Glutamatergic neuron (in vitro differentiated cells): Measurements from ENCODE around the gene TBC1D2B. TPM values are rescaled to one million over a fixed set of nuclear protein-coding genes. Genes with fewer than 3 reads are reported as not detected.

Experiments
- DNase-seq: peaks from one replicate; pipeline ENCODE4 v3.0.0; 2022
- H3K27ac Mint-ChIP-seq: one replicate; pipeline ENCODE4 v1.8.0; 2020; ENCODE audit warnings: mild to moderate bottlenecking, mixed read lengths, inconsistent platforms; ENCODE audit not compliant: unreplicated experiment
- H3K27me3 Mint-ChIP-seq: one replicate; pipeline ENCODE4 v1.8.0; 2020; ENCODE audit warnings: mild to moderate bottlenecking, moderate library complexity, mixed read lengths, inconsistent platforms; ENCODE audit not compliant: unreplicated experiment
- H3K36me3 Mint-ChIP-seq: one replicate; pipeline ENCODE4 v1.8.0; 2020; ENCODE audit warnings: mild to moderate bottlenecking, mixed read lengths, inconsistent platforms; ENCODE audit not compliant: unreplicated experiment
- H3K4me1 Mint-ChIP-seq: one replicate; pipeline ENCODE4 v1.8.0; 2020; ENCODE audit warnings: mild to moderate bottlenecking, low read depth, mixed read lengths, inconsistent platforms; ENCODE audit not compliant: unreplicated experiment
- H3K4me3 Mint-ChIP-seq: one replicate; pipeline ENCODE4 v1.8.0; 2020; ENCODE audit warnings: mild to moderate bottlenecking, mixed read lengths, inconsistent platforms; ENCODE audit not compliant: unreplicated experiment
- H3K9me3 Mint-ChIP-seq: one replicate; pipeline ENCODE4 v1.8.0; 2020; ENCODE audit warnings: mild to moderate bottlenecking, moderate library complexity, mixed read lengths, inconsistent platforms; ENCODE audit not compliant: unreplicated experiment
- CTCF ChIP-seq: fragments of 200-600 bp; sonication (generic); IDR thresholded peaks from one replicate; pipeline ENCODE4 v1.5.0; 2021; ENCODE audit not compliant: partially characterized antibody, unreplicated experiment
- total RNA-seq: library from RNA; stranded (reverse); fragmentation: NEBNext Ultra II Directional; extraction: Animal tissue kit (Norgen Biotek cat#: 25700); gene quantifications from one replicate; pipeline ENCODE4 v1.2.1, GENCODE V29; 2021; ENCODE audit not compliant: unreplicated experiment

The TBC1D2B gene
- total RNA-seq, 1 donor from 2014 or later = 45.3 TPM

DNA sequence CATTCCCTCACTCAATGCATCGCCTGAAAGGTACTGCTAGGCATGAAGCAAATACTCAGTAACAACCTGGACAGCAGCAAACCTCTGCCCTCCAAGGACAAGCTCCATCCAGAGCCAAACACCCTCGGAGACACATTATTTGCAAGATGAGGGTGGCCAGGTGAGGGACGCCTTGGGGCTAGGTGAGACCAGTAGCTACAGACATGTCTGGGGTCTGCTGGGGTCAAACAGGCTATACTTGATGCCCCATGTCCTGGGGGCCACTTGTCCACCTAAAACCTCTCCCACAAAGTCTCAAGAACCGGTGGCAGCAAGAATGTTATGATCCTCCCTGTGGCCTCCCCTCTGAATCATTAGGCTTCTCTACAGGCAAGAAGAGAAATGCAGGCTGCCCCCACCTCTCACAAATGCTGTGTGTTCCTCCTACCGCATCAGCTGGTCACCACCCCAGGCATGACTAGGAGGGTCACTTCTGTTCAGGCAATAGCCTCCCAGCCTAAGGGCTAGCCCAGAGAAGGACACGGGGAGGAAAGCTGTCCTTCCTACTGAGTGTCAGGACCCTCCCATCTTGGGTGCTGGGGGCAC is 54.3 kb downstream of the TBC1D2B start:
- peaks cover 20% of the 10 kb centered on the region for H3K4me1 Mint-ChIP-seq
- H3K27ac Mint-ChIP-seq = no peak overlapping the region
- DNase-seq = no peak
- no peak for TF ChIP-seq CTCF
- no peaks in the 10 kb centered on the region for H3K9me3 Mint-ChIP-seq
- H3K27me3 Mint-ChIP-seq = no peaks in the 10 kb centered on the region
- no peak overlapping the region for H3K4me3 Mint-ChIP-seq
- H3K36me3 Mint-ChIP-seq = no peaks in the 10 kb centered on the region

GRCh38 chr15:78021761-78022160 is 55.8 kb downstream of the TBC1D2B start:
- Mint-ChIP-seq H3K4me3 (no peak overlapping the region), H3K9me3 (no peaks in the 10 kb centered on the region), H3K4me1 (peaks cover 20% of the 10 kb centered on the region), H3K27ac (no peak overlapping the region), H3K36me3 (no peaks in the 10 kb centered on the region), H3K27me3 (no peaks in the 10 kb centered on the region)
- no peak for TF ChIP-seq CTCF
- DNase-seq = no peak

DNA sequence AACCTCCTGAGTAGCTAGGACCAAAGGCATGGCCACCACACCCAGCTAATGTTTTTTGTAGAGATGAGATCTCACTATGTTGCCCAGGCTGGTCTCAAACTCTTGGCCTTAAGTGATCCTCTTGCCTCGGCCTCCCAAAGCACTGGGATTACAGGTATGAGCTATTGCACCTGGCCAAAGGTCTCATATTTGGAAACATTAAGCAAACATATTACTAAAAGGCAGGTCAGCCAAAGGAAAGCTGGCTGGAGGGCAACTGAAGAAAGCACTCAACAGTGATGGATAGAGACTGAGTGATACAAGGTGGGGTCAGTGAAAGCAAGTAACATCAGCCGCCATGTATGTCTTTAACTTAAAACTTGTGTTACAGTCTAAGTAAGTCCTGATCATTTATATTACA is 57.5 kb downstream of the TBC1D2B start:
- no peak overlapping the region for H3K4me3 Mint-ChIP-seq
- TF ChIP-seq CTCF = no peak
- no peak for DNase-seq

DNA sequence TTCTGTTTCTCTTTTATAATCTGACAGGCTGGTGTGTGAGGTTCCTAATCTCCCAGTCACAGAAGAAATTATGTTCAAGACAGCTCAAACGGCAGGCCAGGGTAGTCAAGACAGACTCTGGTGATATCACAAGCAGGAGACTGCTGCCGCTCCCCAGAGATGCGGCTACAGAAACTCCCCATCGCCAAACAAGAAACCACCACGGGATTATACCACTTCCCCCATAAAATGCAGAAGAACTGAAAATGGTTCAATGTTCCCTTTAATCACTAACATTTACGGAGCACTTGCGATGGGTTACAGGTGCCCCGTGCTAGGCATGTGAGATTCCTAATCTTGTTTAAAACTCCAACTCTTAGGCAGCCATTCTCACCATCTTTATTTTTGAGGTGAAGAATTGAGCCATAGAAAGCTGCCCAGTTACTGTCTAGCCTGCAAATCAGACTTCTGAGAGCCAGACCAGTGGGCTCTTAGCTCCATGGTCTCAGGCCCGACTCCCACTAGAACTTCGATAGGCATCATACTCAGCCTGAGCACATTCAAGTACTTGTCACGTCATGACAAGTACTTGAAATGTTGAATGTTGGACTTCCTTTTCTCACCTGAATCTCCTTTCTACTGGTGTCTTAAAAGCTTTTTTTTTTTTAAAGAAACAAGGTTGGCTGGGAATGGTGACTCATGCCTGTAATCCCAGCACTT is 58.4 kb downstream of the TBC1D2B start:
- no peak overlapping the region for H3K4me3 Mint-ChIP-seq
- no peaks in the 10 kb centered on the region for H3K9me3 Mint-ChIP-seq
- TF ChIP-seq CTCF = no peak
- peaks cover 4% of the 10 kb centered on the region for H3K4me1 Mint-ChIP-seq
- H3K27me3 Mint-ChIP-seq = no peaks in the 10 kb centered on the region
- no peak overlapping the region for H3K27ac Mint-ChIP-seq
- no peaks in the 10 kb centered on the region for H3K36me3 Mint-ChIP-seq
- DNase-seq = no peak

More for the DNA sequence above, 57.5 kb downstream of the TBC1D2B start:
- no peaks in the 10 kb centered on the region for H3K27me3 Mint-ChIP-seq
- no peaks in the 10 kb centered on the region for H3K9me3 Mint-ChIP-seq
- no peaks in the 10 kb centered on the region for H3K36me3 Mint-ChIP-seq
- H3K27ac Mint-ChIP-seq = no peak overlapping the region
- H3K4me1 Mint-ChIP-seq = peaks cover 13% of the 10 kb centered on the region

DNA sequence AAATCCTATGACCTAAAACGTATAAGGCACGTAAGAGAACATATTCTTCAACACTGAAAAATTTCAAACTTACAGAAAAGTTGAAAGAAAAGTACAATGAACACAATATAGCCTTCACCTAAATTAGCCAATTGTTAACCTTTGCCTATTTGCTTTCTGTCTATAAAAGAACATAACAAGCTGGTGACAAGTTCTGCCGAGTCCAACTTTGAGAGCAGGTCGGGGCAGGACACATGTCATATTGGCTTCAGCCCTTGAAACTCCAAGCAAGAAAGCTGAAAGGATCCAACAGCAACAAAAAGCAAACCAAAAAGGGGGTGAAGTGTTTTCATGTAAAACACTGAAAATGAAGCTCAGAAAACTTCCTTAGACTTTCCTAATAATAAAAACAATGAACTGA is 59.1 kb downstream of the TBC1D2B start:
- Mint-ChIP-seq H3K27ac (no peak overlapping the region), H3K4me3 (no peak overlapping the region), H3K4me1 (peaks cover under 1% of the 10 kb centered on the region), H3K9me3 (no peaks in the 10 kb centered on the region), H3K36me3 (no peaks in the 10 kb centered on the region), H3K27me3 (no peaks in the 10 kb centered on the region)
- DNase-seq = no peak
- TF ChIP-seq CTCF = no peak
